BLaER1 treated with 17β-estradiol and CSF1 and Interleukin-3, amounts not matched to agents 10 nM and 100 nM (cell line): ENCODE data around the gene OGT.

Experiments used
- H3K27ac ChIP-seq, 11 experiments: shearing (Covaris generic); formaldehyde crosslinking; 2 replicates each; pipeline ENCODE4 v1.8.1; 2022
- H3K27me3 ChIP-seq, 11 experiments: shearing (Covaris generic); formaldehyde crosslinking; 2 replicates each; pipeline ENCODE4 v1.8.1; 2022
- H3K36me3 ChIP-seq, 11 experiments: shearing (Covaris generic); formaldehyde crosslinking; 2 replicates each; pipeline ENCODE4 v1.8.1; 2022
- H3K4me1 ChIP-seq, 10 experiments: shearing (Covaris generic); formaldehyde crosslinking; 2 replicates each; pipeline ENCODE4 v1.8.1; 2022
- H3K4me2 ChIP-seq, 11 experiments: shearing (Covaris generic); formaldehyde crosslinking; 2 replicates each; pipeline ENCODE4 v1.8.1; 2022
- H3K4me3 ChIP-seq, 10 experiments: shearing (Covaris generic); formaldehyde crosslinking; 2 replicates each; pipeline ENCODE4 v1.8.1; 2022
- H3K9ac ChIP-seq, 11 experiments: shearing (Covaris generic); formaldehyde crosslinking; 2 replicates each; pipeline ENCODE4 v1.8.1; 2022
- H3K9me3 ChIP-seq, 11 experiments: shearing (Covaris generic); formaldehyde crosslinking; replicated peaks in 1 of 11; 2 replicates each; pipeline ENCODE4 v1.8.1; 2022
- H4K20me1 ChIP-seq, 11 experiments: shearing (Covaris generic); formaldehyde crosslinking; 2 replicates each; pipeline ENCODE4 v1.8.1; 2022
- Cebpa-rat ChIP-seq, 11 experiments: shearing (Covaris generic); IDR thresholded peaks; 2 replicates each; pipeline ENCODE4 v1.8.1; 2022

Gene OGT

GRCh38 chrX:71618303-71618721, 85.4 kb downstream of the OGT start, which contains the start of gene CXCR3:
Gene CXCR3, minus strand, starts transcription at chrX:71618511. Its CDS starts 62 bp downstream, at chrX:71618449.
- Histone ChIP-seq H3K4me1 (peaks cover 31 to 48% (median 38%) of the 10 kb centered on the region in 10 experiments), H3K9me3 (peaks cover 3 to 19% (median 14%) of the 10 kb centered on the region in 11 experiments; a peak in 18 of 22 replicates), H3K27ac (no peak within 1 kb of the TSS), H3K4me3 (no peak within 1 kb of the TSS), H3K4me2 (peak within 1 kb of the TSS; percentile 24 to 69 (median 56)), H4K20me1 (peaks cover 0 to 42% (median 10%) of the 10 kb centered on the region in 11 experiments; a peak in 11 of 22 replicates), H3K27me3 (peaks cover 28 to 85% (median 60%) of the 10 kb centered on the region in 11 experiments), H3K36me3 (peaks cover 0 to 19% (median 13%) of the 10 kb centered on the region in 11 experiments; a peak in 11 of 22 replicates), H3K9ac (no peak within 1 kb of the TSS)
- TF ChIP-seq Cebpa-rat (IDR thresholded peaks at IDR 0.05), result no peak

- peaks cover 23 to 85% (median 60%) of the 10 kb centered on the region in 11 experiments for H3K27me3 ChIP-seq
- H3K36me3 ChIP-seq, result peaks cover 0 to 15% (median 8%) of the 10 kb centered on the region in 11 experiments; a peak in 10 of 22 replicates
- peaks cover 36 to 53% (median 43%) of the 10 kb centered on the region in 10 experiments for H3K4me1 ChIP-seq
- peaks cover 0 to 47% (median 10%) of the 10 kb centered on the region in 11 experiments; a peak in 11 of 22 replicates for H4K20me1 ChIP-seq
- H3K4me3 ChIP-seq, result no peak overlapping the region
- no peak overlapping the region for H3K9ac ChIP-seq
- H3K27ac ChIP-seq, result no peak overlapping the region
- H3K4me2 ChIP-seq, result peak overlapping the region; percentile 24 to 69 (median 56)
- TF ChIP-seq Cebpa-rat (IDR thresholded peaks at IDR 0.05), result no peak
- peaks cover 3 to 19% (median 14%) of the 10 kb centered on the region in 11 experiments; a peak in 18 of 22 replicates for H3K9me3 ChIP-seq
Measured at GRCh38 chrX:71618787-71619186, 85.9 kb downstream of the OGT start.

DNA sequence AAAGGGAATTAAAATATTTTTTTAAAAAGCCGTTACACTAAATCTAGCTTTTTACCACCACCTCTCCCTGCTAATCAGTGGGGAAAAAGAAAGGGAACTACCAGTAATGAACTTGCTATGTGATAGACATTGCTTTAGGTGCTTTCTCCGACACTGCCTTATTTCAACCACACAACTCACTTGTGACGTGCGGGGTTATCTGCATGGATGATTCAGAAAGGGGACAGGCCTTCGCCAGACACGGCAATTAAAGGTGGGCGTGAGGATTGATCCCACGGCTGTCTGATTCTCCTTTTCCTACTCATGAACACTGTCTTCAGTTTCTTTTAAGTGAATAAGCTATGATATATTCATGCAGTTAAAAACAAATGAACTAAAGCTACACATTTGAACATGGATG, 86.3 kb downstream of the OGT start:
- peaks cover 40 to 54% (median 46%) of the 10 kb centered on the region in 10 experiments for H3K4me1 ChIP-seq
- H3K27ac ChIP-seq, result no peak overlapping the region
- no peak for TF ChIP-seq Cebpa-rat (IDR thresholded peaks at IDR 0.05)
- H3K9me3 ChIP-seq, result peaks cover 3 to 19% (median 14%) of the 10 kb centered on the region in 11 experiments; a peak in 18 of 22 replicates
- no peak overlapping the region for H3K4me3 ChIP-seq
- H3K36me3 ChIP-seq, result peaks cover 0 to 11% (median 4%) of the 10 kb centered on the region in 11 experiments; a peak in 7 of 22 replicates
- no peak overlapping the region for H3K9ac ChIP-seq
- H3K4me2 ChIP-seq, result peak overlapping the region; percentile 24 to 69 (median 56)
- peaks cover 0 to 51% (median 10%) of the 10 kb centered on the region in 11 experiments; a peak in 11 of 22 replicates for H4K20me1 ChIP-seq
- H3K27me3 ChIP-seq, result peaks cover 20 to 85% (median 58%) of the 10 kb centered on the region in 11 experiments

DNA sequence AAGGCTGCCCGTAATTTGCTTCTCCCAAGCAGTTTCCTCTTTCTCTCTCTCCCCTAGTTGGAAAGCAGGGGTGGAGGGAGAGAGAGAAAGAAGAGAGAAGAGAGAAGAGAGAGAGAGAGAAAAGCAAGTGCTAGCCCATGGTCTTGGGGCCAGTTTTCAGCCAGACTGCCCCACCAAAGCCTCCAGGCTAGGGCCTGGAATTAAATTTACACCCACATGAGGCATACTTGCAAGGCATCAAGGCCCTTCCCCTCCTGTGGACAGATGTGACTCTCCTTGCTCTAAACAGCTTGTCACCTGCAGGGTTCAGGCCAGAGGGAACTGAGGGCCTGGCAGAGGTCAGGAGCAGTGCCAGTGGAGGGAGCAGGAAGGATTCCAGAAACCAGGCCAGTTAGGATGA, 87.1 kb downstream of the OGT start:
- Histone ChIP-seq H3K9ac (no peak overlapping the region), H3K36me3 (peaks cover 0 to 3% (median 0%) of the 10 kb centered on the region in 11 experiments; a peak in 3 of 22 replicates), H4K20me1 (peaks cover 0 to 52% (median 10%) of the 10 kb centered on the region in 11 experiments; a peak in 11 of 22 replicates), H3K4me2 (peak overlapping the region in 2 of 11 experiments; percentile 24 to 56; a peak in 3 of 22 replicates), H3K4me3 (no peak overlapping the region), H3K4me1 (peaks cover 40 to 54% (median 46%) of the 10 kb centered on the region in 10 experiments), H3K27me3 (peaks cover 16 to 85% (median 55%) of the 10 kb centered on the region in 11 experiments; a peak in 21 of 22 replicates), H3K27ac (no peak overlapping the region), H3K9me3 (peaks cover 3 to 19% (median 14%) of the 10 kb centered on the region in 11 experiments; a peak in 18 of 22 replicates)
- no peak for TF ChIP-seq Cebpa-rat (IDR thresholded peaks at IDR 0.05)

DNA sequence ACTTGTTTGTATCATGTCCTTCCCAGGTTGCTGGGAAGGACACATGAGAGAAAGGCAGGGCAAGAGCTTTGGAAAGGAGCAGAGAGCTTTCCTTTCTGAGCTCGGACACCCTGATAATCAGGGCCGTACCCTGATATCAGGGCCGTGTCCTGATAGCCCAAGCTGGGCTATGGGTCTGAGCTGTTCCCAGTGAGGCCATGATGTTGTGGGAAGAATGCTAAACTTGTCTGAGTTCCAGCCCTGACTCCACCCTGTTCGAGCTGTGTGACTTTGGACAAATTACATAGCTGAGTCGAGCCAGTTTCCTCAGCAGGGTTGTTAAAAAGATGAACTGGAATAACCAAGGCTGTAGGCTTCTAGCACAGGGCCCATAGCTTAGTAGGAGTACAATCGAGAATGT, 88.7 kb downstream of the OGT start:
- Histone ChIP-seq H3K9me3 (peaks cover 3 to 19% (median 13%) of the 10 kb centered on the region in 11 experiments; a peak in 17 of 22 replicates), H3K36me3 (no peaks in the 10 kb centered on the region), H3K4me2 (no peak overlapping the region), H3K9ac (no peak overlapping the region), H3K4me1 (peaks cover 40 to 54% (median 46%) of the 10 kb centered on the region in 10 experiments), H3K27ac (no peak overlapping the region), H4K20me1 (peaks cover 0 to 50% (median 10%) of the 10 kb centered on the region in 11 experiments; a peak in 11 of 22 replicates), H3K27me3 (peaks cover 24 to 81% (median 66%) of the 10 kb centered on the region in 11 experiments), H3K4me3 (no peak overlapping the region)
- TF ChIP-seq Cebpa-rat (IDR thresholded peaks at IDR 0.05), result no peak

- no peak for TF ChIP-seq Cebpa-rat (IDR thresholded peaks at IDR 0.05)
- Histone ChIP-seq H4K20me1 (peaks cover 0 to 45% (median 10%) of the 10 kb centered on the region in 11 experiments; a peak in 11 of 22 replicates), H3K4me1 (peaks cover 40 to 50% (median 46%) of the 10 kb centered on the region in 10 experiments), H3K27ac (no peak overlapping the region), H3K9ac (no peak overlapping the region; a peak in 1 of 22 replicates), H3K4me3 (no peak overlapping the region), H3K27me3 (peaks cover 29 to 86% (median 71%) of the 10 kb centered on the region in 11 experiments), H3K36me3 (no peaks in the 10 kb centered on the region), H3K9me3 (peaks cover 3 to 19% (median 13%) of the 10 kb centered on the region in 11 experiments; a peak in 17 of 22 replicates), H3K4me2 (peak overlapping the region; percentile 27 to 66 (median 55); a peak in 19 of 22 replicates)
Measured at GRCh38 chrX:71622032-71622575, 89.2 kb downstream of the OGT start.

GRCh38 chrX:71622576-71623450, 89.9 kb downstream of the OGT start:
- Histone ChIP-seq H3K4me3 (no peak overlapping the region), H3K36me3 (no peaks in the 10 kb centered on the region), H3K9me3 (peaks cover 3 to 19% (median 13%) of the 10 kb centered on the region in 11 experiments; a peak in 17 of 22 replicates), H3K4me1 (peaks cover 37 to 52% (median 44%) of the 10 kb centered on the region in 10 experiments), H3K9ac (peak overlapping the region in 9 of 11 experiments; percentile 27 to 64 (median 40); a peak in 13 of 22 replicates), H3K27me3 (peaks cover 31 to 92% (median 78%) of the 10 kb centered on the region in 11 experiments), H3K27ac (peak overlapping the region in 10 of 11 experiments; percentile 19 to 57 (median 44); a peak in 16 of 22 replicates), H3K4me2 (peak overlapping the region; percentile 27 to 66 (median 55)), H4K20me1 (peaks cover 0 to 38% (median 9%) of the 10 kb centered on the region in 11 experiments; a peak in 9 of 22 replicates)
- no peak for TF ChIP-seq Cebpa-rat (IDR thresholded peaks at IDR 0.05)

DNA sequence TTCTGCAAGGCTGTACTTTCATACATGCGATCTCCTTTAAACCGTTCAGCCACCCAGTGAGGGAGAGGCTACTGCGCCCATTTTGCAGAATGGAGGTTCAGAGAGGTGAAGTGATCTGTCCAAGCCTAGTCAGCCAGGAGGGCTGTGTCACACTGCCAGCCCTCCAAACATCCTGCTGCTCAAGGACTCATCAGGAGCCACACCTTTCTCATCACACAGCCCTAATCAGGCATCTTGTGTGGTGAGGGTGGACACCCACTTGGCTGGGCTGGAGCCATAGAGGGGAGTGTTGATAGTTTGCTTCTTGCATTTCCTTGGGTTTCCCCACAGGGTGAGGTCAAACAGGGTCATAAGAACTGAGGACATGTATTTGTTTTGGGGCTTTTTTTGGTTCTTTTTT, 90.8 kb downstream of the OGT start:
- H4K20me1 ChIP-seq, result peaks cover 0 to 30% (median 4%) of the 10 kb centered on the region in 11 experiments; a peak in 7 of 22 replicates
- peaks cover 3 to 19% (median 13%) of the 10 kb centered on the region in 11 experiments; a peak in 17 of 22 replicates for H3K9me3 ChIP-seq
- H3K4me2 ChIP-seq, result peak overlapping the region in 9 of 11 experiments; percentile 42 to 66 (median 56); a peak in 13 of 22 replicates
- peaks cover 28 to 52% (median 39%) of the 10 kb centered on the region in 10 experiments for H3K4me1 ChIP-seq
- H3K27me3 ChIP-seq, result peaks cover 33 to 96% (median 82%) of the 10 kb centered on the region in 11 experiments
- no peak overlapping the region for H3K9ac ChIP-seq
- no peak overlapping the region for H3K27ac ChIP-seq
- no peak overlapping the region for H3K4me3 ChIP-seq
- TF ChIP-seq Cebpa-rat (IDR thresholded peaks at IDR 0.05), result no peak
- no peaks in the 10 kb centered on the region for H3K36me3 ChIP-seq
